MM.1S (cell line): ENCODE measurements around the gene RDH16.

Experiments
- CTCF ChIP-seq: fragments of 300-600 bp; sonication (generic); IDR thresholded peaks from 2 replicates; pipeline ENCODE4 v1.5.1; 2016; ENCODE audit warnings: antibody characterized with exemption, low read length, mixed read lengths
- EZH2 ChIP-seq: fragments of 300-600 bp; sonication (generic); optimal IDR thresholded peaks from 2 replicates; pipeline ENCODE3; 2017; ENCODE audit warnings: low read depth, mild to moderate bottlenecking, antibody characterized with exemption, low read length, mixed read lengths
- EZH2phosphoT487 ChIP-seq: fragments of 300-600 bp; sonication (generic); IDR thresholded peaks from 2 replicates; pipeline ENCODE4 v1.6.1; 2018; ENCODE audit warnings: antibody characterized with exemption, low read length

GRCh38 chr12:56987011-56987410 lies 29.6 kb upstream of the RDH16 start:
- no peak for TF ChIP-seq EZH2
- no peak for TF ChIP-seq CTCF
- no peak for TF ChIP-seq EZH2phosphoT487
